Stimulated activated naive CD8-positive, alpha-beta T cell treated with anti-CD3 and anti-CD28 coated beads, Interleukin-15, amount 100 ng/mL, for 72 hours (primary cell): ENCODE measurements around the gene TRAPPC2B.
"Not testable (repeated sequence)": the region's sequence is repeated elsewhere in the genome, so short reads cannot be mapped to it uniquely, and the experiment has no call there.

Experiments
- ATAC-seq: fragments of 150-1000 bp; cut with Tn5 transposase; 2 replicates; pipeline ENCODE4 v1.10.0; 2021; ENCODE audit warnings: mild to moderate bottlenecking, moderate library complexity
- DNase-seq, 2 donors: peaks; one replicate each; pipeline ENCODE4 v3.0.0; 2021 to 2022
- H3K27ac Mint-ChIP-seq, 2 donors: one replicate each; pipeline ENCODE4 v1.8.0; 2022; ENCODE audit warnings: mild to moderate bottlenecking in 2 of 2, mixed read lengths in 2 of 2, moderate library complexity in 2 of 2
- H3K27me3 Mint-ChIP-seq: one replicate; pipeline ENCODE4 v1.8.0; 2022; ENCODE audit warnings: mixed read lengths
- H3K4me1 Mint-ChIP-seq: one replicate; pipeline ENCODE4 v1.8.0; 2022; ENCODE audit warnings: mild to moderate bottlenecking, mixed read lengths
- H3K4me3 Mint-ChIP-seq, 2 donors: one replicate each; pipeline ENCODE4 v1.8.0; 2022; ENCODE audit warnings: mild to moderate bottlenecking in 2 of 2, mixed read lengths in 2 of 2, moderate library complexity in 1 of 2
- H3K9me3 Mint-ChIP-seq, 2 donors: one replicate each; pipeline ENCODE4 v1.8.0; 2022; ENCODE audit warnings: mixed read lengths in 2 of 2

The TRAPPC2B gene

DNA sequence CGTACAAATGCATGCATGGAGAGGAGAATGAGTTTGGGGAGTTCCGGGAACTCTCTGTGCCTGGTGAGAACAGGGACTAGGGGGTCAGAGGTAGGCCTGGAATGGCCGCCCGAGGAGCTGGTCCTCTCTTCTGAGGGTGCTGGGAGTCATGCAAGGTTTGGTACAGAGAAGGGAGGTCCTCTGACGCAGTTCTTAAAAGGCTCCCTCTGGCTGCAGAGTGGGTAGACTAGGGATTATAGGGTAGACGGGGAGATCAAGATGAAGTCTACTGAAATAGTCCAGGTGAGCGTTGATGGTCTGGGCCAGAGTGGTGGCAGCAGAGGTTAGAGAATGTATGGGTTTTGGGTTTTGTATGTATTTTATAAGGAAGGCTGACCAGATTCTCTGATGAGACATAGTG, 11.5 kb upstream of the TRAPPC2B start:
- DNase-seq = no peak
- ATAC-seq = no peak
- no peaks in the 10 kb centered on the region for H3K27me3 Mint-ChIP-seq
- peaks cover 42 to 50% of the 10 kb centered on the region in 2 donors for H3K9me3 Mint-ChIP-seq
- peaks cover 31% of the 10 kb centered on the region for H3K4me1 Mint-ChIP-seq
- H3K27ac Mint-ChIP-seq = peak overlapping the region; percentile 92 to 96
- H3K4me3 Mint-ChIP-seq = peak overlapping the region; percentile 95 to 99

DNA sequence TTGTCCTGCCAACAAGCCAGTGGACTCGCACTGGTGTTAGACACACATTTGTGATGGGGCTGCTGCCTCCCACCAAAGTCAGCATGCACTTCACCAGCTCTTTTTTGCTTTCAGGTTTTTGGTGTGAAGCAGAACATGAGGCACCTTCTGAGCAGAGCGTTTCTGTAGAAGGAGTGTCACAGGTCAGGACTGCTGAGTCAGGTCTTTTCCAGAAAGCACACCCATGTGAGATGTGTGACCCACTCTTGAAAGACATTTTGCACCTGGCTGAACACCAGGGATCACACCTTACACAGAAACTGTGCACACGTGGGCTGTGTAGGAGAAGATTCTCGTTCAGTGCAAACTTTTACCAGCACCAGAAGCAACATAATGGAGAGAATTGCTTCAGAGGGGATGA, 7.4 kb upstream of the TRAPPC2B start:
- no peak for ATAC-seq
- no peak overlapping the region for H3K27ac Mint-ChIP-seq
- H3K9me3 Mint-ChIP-seq = peaks cover 46 to 58% of the 10 kb centered on the region in 2 donors
- DNase-seq = no peak
- H3K4me1 Mint-ChIP-seq = peaks cover 26% of the 10 kb centered on the region
- H3K4me3 Mint-ChIP-seq = no peak overlapping the region
- no peaks in the 10 kb centered on the region for H3K27me3 Mint-ChIP-seq

DNA sequence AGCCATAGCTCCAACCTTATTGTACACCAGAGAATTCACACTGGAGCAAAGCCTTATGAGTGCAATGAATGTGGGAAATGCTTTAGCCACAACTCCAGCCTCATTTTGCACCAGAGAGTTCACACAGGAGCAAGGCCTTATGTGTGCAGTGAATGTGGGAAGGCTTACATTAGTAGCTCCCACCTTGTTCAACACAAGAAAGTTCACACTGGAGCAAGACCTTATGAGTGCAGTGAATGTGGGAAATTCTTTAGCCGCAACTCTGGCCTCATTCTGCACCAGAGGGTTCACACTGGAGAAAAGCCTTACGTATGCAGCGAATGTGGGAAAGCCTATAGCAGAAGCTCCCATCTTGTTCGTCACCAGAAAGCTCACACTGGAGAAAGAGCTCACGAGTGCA, 5.9 kb upstream of the TRAPPC2B start:
- ATAC-seq = no peak
- DNase-seq = no peak
- H3K27ac Mint-ChIP-seq = no peak overlapping the region
- no peaks in the 10 kb centered on the region for H3K27me3 Mint-ChIP-seq
- H3K9me3 Mint-ChIP-seq = peaks cover 41 to 44% of the 10 kb centered on the region in 2 donors
- H3K4me1 Mint-ChIP-seq = peaks cover 12% of the 10 kb centered on the region
- no peak overlapping the region for H3K4me3 Mint-ChIP-seq

DNA sequence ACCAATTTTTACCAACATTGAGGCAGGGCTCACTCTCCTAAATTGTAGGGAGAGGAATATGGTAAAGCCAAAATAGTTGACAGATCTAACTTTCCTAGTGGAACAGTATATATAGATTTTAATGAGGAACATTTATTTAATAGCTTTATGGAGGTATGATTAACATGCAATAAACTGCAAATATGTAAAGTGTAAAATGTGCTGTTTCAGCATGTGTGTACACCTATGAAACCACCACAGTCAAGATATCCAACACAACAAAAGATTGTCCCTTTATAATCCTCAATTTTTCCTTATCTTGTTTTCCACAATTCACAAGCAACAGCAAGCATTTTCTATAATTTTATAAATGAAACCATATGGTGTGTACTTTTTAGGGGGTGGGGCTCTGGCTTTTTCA, 4.1 kb upstream of the TRAPPC2B start:
- Mint-ChIP-seq H3K4me3 (no peak overlapping the region), H3K27ac (no peak overlapping the region), H3K9me3 (peaks cover 40 to 42% of the 10 kb centered on the region in 2 donors), H3K4me1 (peaks cover 9% of the 10 kb centered on the region), H3K27me3 (no peaks in the 10 kb centered on the region)
- DNase-seq (no peak), ATAC-seq (no peak)

DNA sequence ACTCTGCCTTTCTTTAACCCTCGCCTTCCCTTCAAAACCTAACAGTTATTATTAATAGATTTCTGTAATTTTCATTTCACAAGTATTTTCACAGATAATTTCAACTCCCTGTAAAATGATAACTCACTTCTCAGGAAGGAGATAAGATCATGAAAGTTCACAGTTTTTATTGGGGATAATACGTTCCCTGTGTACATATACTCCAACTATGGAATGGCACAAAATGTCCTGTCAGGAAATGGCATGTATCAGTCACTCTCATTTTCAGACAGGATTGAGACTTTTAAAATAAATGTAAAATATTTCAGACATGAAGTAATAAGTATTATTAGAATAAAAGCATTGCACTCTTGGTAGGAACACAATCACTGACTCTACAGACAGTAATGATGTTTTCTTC, 932 bp upstream of the TRAPPC2B start:
- DNase-seq (no peak), ATAC-seq (no peak)
- Mint-ChIP-seq H3K9me3 (peaks cover 20 to 24% of the 10 kb centered on the region in 2 donors), H3K27ac (no peak overlapping the region), H3K27me3 (no peaks in the 10 kb centered on the region), H3K4me1 (peaks cover 11% of the 10 kb centered on the region), H3K4me3 (peak overlapping the region in 1 of 2 donors; percentile 98)

DNA sequence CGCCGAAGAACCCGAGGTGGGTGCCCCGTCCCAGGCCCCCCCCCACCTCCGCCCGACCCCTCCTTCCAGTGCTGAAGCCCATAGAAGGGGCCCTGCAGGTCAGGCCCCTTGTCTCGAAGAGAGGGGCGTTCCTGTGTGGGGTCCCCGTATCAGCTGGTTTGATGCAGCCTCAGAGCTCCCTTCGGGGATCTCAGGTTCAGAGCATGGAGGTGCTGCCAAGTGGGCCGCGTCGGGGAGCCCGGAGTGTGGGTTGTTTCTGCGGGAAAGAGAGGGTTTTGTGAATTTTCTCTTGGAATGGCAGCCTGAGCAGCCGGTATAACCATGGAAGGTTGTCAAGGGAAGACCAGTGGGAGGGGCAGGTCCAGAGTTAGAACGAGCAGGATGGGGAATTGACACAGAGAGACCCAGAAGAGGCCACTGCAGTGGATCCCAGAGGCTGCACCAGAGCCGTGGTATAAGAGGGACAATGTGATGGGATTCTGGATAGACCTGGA, 384 bp downstream of the TRAPPC2B start:
- ATAC-seq = peak; percentile 27
- Mint-ChIP-seq H3K9me3 (peaks cover 23 to 27% of the 10 kb centered on the region in 2 donors), H3K27ac (peak overlapping the region; percentile 96 to 99), H3K27me3 (no peaks in the 10 kb centered on the region), H3K4me1 (peaks cover 11% of the 10 kb centered on the region), H3K4me3 (peak overlapping the region; percentile 98 to 99)
- no peak for DNase-seq

DNA sequence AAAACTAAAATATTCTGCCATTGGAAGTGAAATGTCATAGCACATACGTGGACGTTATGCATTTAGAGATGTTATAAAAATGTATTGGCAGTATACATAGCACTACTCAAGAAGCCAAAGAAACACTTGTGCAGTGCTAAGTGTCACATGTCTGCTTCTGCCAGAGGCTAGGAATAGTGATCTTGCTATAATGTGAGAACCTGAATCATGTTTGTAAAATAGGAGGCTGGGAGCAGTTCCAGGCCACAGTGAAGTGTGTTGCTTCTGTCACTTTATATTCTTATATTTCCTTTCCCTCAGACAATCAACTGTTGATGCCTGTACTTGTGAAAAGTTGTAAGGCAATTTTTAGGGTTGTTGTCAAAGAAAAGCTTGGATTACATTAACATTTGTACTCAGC, 3.4 kb downstream of the TRAPPC2B start:
- Mint-ChIP-seq H3K4me3 (no peak overlapping the region), H3K9me3 (peaks cover 34 to 44% of the 10 kb centered on the region in 2 donors), H3K27me3 (no peaks in the 10 kb centered on the region), H3K27ac (no peak overlapping the region), H3K4me1 (peaks cover 11% of the 10 kb centered on the region)
- ATAC-seq (no peak), DNase-seq (no peak)

DNA sequence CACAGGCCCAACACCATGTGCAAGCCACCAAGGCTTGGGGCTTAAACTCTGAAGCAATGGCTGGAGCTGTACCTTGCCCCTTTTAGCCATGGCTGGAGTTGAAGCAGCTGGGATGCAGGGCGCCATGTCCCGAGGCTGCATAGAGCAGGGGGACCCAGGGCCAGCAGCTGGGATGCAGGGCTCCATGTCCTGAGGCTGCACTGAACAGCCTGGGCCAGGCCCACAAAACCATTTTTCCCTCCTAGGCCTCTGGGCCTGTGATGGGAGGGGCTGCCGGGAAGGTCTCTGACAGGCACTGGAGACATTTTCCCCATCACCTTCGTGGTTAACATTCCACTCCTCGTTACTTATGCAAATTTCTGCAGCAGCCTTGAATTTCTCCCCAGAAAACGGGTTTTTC, 10.8 kb downstream of the TRAPPC2B start:
- no peak overlapping the region for H3K4me3 Mint-ChIP-seq
- H3K27me3 Mint-ChIP-seq = no peaks in the 10 kb centered on the region
- H3K27ac Mint-ChIP-seq = no peak overlapping the region
- no peaks in the 10 kb centered on the region for H3K4me1 Mint-ChIP-seq
- ATAC-seq (no peak), DNase-seq (no peak)
- peaks cover 36 to 90% of the 10 kb centered on the region in 2 donors for H3K9me3 Mint-ChIP-seq

DNA sequence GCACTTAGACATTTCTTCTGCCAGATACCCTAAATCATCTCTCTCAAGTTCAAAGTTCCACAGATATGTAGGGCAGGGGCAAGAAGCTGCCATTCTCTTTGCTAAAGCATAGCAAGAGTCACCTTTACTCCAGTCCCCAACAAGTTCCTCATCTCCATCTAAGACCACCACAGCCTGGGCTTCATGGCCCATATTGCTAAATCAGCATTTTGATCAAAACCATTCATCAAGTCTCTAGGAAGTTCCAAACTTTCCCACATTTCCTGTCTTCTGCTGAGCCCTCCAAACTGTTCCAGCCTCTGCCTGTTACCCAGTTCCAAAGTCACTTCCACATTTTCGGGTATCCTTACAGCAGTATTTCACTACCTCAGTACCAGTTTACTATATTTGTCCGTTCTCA, 11.3 kb downstream of the TRAPPC2B start:
- H3K27ac Mint-ChIP-seq, H3K4me1 Mint-ChIP-seq, H3K27me3 Mint-ChIP-seq, H3K4me3 Mint-ChIP-seq, DNase-seq, ATAC-seq: not testable (repeated sequence)
- H3K9me3 Mint-ChIP-seq = peaks cover 37 to 90% of the 10 kb centered on the region in 2 donors

DNA sequence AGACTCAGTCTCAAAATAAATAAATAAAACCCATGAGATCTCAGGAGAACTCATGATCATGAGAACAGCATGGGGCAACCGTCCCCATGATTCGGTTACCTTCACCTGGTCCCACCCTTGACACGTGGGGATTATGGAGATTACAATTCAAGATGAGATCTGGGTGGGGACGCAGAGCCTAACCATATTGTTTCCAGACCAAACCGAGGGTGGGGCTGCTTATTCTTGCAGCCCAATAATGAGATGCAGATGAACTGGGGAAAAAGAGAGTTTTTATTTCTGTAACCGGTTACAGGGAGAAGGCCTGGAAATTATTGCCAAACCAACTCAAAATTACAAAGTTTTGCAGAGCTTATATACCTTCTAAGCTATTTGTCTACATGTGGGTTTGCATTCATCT, 12.8 kb downstream of the TRAPPC2B start:
- no peak for DNase-seq
- Mint-ChIP-seq H3K4me3 (no peak overlapping the region), H3K27ac (no peak overlapping the region), H3K4me1 (no peaks in the 10 kb centered on the region), H3K27me3 (no peaks in the 10 kb centered on the region), H3K9me3 (peaks cover 41 to 90% of the 10 kb centered on the region in 2 donors)
- ATAC-seq = no peak

DNA sequence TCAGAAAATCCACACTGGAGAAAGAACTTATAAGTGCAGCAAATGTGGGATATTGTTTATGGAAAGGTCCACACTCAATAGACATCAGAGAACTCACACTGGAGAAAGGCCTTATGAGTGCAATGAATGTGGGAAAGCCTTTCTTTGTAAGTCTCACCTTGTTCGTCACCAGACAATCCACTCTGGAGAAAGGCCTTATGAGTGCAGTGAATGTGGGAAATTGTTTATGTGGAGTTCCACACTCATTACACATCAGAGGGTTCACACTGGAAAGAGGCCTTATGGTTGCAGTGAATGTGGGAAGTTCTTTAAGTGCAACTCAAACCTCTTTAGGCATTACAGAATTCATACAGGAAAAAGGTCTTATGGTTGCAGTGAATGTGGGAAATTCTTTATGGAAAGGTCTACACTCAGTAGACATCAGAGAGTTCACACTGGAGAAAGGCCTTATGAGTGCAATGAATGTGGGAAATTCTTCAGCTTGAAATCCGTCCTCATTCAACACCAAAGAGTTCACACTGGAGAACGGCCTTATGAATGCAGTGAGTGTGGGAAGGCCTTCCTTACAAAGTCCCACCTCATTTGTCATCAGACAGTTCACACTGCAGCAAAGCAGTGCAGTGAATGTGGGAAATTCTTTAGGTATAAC, 14.3 kb downstream of the TRAPPC2B start:
- H3K4me1 Mint-ChIP-seq = no peaks in the 10 kb centered on the region
- H3K4me3 Mint-ChIP-seq = no peak overlapping the region
- ATAC-seq (no peak), DNase-seq (no peak)
- no peak overlapping the region for H3K27ac Mint-ChIP-seq
- peaks cover 41 to 76% of the 10 kb centered on the region in 2 donors for H3K9me3 Mint-ChIP-seq
- no peaks in the 10 kb centered on the region for H3K27me3 Mint-ChIP-seq

DNA sequence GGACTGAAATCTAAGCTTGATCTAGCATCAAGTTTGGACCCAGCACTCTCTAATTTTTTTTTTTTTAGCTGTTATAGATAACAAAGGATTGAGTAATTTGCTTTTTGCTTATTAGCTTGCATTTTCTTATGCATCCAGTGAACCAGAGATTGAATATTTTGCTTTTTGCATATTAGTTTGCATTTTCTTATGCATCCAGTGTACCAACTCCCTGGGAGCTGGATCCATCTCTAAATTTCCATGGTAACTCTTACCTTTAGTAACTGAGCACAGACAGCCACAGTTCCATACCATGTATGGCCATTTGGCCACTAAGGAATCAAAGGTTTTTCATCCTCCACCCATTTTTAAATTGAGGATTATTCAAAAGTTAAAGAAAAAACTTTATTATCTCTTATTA, 17.6 kb downstream of the TRAPPC2B start:
- no peaks in the 10 kb centered on the region for H3K27me3 Mint-ChIP-seq
- H3K9me3 Mint-ChIP-seq = peaks cover 39 to 46% of the 10 kb centered on the region in 2 donors
- DNase-seq = no peak
- H3K4me1 Mint-ChIP-seq = no peaks in the 10 kb centered on the region
- no peak for ATAC-seq
- H3K4me3 Mint-ChIP-seq = no peak overlapping the region
- no peak overlapping the region for H3K27ac Mint-ChIP-seq

DNA sequence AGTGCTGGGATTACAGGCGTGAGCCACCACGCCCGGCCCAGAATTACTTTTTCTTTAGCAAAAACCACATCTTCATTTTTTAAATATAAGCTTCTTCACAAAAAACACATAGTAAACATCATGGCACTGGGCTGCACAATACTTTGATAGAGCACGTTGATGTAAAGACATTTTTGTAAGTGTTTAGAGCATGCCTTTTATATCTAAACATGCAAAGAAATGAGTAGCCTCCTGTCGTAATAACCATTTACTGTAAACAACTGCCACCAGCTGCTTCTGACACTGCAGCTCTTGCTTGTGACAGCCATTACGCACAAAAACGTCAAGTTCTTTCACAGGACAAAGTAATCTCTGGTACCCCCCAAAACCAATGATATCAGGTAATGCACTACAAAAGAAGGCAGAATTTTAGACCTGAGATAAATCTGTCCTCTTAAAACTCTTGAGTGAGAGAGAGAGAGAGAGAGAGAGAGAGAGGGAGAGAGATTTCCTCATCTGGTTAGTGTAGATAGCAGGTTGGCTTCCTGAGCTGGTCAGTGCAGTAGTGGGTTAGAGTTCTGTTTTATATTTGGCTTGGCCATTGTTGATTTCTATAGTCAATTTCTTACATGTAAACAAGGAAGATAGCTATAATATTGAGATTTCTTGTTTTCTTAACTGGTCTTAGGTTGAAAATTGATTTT, 19.6 kb downstream of the TRAPPC2B start:
- Mint-ChIP-seq H3K4me1 (no peaks in the 10 kb centered on the region), H3K4me3 (no peak overlapping the region), H3K27me3 (no peaks in the 10 kb centered on the region), H3K9me3 (peaks cover 28 to 33% of the 10 kb centered on the region in 2 donors), H3K27ac (peak overlapping the region in 1 of 2 donors; percentile 74)
- ATAC-seq (no peak), DNase-seq (no peak)

DNA sequence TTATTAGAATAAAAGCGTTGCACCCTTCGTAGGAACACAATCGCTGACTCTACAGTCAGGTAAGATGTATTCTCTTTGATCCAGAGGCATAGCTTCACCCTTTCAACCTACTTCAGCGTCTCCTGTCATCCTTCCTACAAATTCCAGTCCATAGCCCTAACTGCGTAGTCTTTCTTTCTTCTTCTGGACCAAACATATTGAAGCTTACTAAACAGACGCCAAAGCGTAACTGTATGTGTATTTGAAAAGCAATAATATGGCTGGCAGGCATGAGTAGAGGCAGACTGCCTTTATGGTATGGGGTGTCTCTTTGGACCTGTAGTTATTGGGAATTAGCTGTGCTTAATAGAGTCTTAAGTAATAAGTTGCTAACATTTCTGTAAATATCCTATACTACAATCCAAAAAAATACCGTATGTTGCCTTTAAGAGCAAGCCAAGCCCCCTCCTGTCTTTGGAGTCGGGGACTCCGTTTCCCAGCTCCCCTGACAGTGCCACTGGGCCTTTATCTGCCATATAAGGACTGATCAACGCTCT, 25.9 kb downstream of the TRAPPC2B start:
- Mint-ChIP-seq H3K27me3 (no peaks in the 10 kb centered on the region), H3K4me3 (peak overlapping the region; percentile 94 to 97), H3K4me1 (peaks cover 29% of the 10 kb centered on the region), H3K9me3 (peaks cover 7 to 9% of the 10 kb centered on the region in 2 donors), H3K27ac (peak overlapping the region; percentile 94 to 97)
- no peak for DNase-seq
- no peak for ATAC-seq

DNA sequence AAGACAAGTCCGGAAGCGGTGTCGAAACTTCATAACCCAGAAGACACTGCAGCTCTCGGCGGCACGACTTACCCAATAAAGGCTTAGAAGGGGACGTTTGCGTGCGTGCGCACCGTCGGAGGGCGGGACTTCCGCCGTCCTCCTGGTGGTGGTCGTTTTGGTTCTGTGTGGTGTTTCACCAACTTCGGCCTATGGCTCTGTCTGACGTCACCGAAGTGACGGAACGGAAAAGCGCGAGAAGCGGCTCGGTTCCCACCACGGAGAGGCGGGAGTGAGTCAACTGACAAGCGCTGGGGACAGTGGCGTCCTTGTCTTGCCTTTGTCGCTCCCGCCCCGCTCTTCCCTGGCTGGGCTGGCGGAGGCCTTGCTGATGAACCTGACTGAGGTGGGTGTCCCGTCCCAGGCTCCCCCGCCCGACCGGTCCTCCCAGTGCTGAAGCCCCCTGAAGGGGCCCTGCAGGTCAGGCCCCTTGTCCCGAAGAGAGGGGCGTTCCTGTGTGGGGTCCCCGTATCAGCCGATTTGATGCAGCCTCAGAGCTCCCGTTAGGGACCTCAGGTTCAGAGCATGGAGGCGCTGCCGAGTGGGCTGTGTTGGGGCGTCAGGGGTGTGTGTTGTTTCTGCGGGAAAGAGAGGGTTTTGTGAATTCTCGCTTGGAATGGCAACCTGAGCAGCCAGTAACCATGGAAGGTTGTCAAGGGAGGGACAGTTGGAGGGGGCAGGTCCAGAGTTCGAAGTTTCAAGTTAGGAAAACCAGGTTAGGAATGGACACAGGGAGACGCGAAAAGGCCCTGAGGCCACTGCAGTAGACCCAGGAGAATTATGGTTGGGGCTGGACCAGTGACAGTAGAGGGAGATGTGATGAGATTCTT, 26.6 kb downstream of the TRAPPC2B start, which contains the start of gene ZNF548:
TSS of gene ZNF548 (plus strand) at position 125 of the 869 bp plus-strand sequence. CDS start at position 371, 246 bp downstream.
- H3K27ac Mint-ChIP-seq = peak within 1 kb of the TSS; percentile 94 to 97
- DNase-seq = peak; percentile 95 to 98
- peaks cover 14 to 16% of the 10 kb centered on the region in 2 donors for H3K9me3 Mint-ChIP-seq
- peaks cover 33% of the 10 kb centered on the region for H3K4me1 Mint-ChIP-seq
- ATAC-seq = peak; percentile 99
- H3K4me3 Mint-ChIP-seq = peak within 1 kb of the TSS; percentile 94 to 97
- no peaks in the 10 kb centered on the region for H3K27me3 Mint-ChIP-seq
